PFSK-1 (cell line): ENCODE data around the gene FMNL3.

Source experiments
- FOXP2 ChIP-seq: optimal IDR thresholded peaks from 2 replicates; pipeline ENCODE3; 2011; ENCODE audit warnings: borderline replicate concordance, control low read depth, inconsistent platforms; ENCODE audit not compliant: insufficient read depth; ENCODE audit errors: extremely low read length, extremely low read depth
- POLR2AphosphoS5 ChIP-seq: IDR thresholded peaks from 2 replicates; pipeline ENCODE4 v1.6.1; 2012; ENCODE audit warnings: low read depth, mild to moderate bottlenecking, control low read depth, low read length, moderate library complexity
- REST ChIP-seq, 2 experiments: IDR thresholded peaks; 2 replicates each; pipeline versions ENCODE4 v1.6.1 to v1.8.0; 2011 to 2012; ENCODE audit warnings: low read depth in 2 of 2, low read length in 2 of 2, control low read depth in 1 of 2, inconsistent platforms in 1 of 2, mild to moderate bottlenecking in 1 of 2, moderate library complexity in 1 of 2; ENCODE audit not compliant: insufficient read depth in 1 of 2
- SIN3A ChIP-seq: IDR thresholded peaks from 2 replicates; pipeline ENCODE4 v1.6.1; 2012; ENCODE audit warnings: mild to moderate bottlenecking, low read length, moderate library complexity, borderline replicate concordance; ENCODE audit not compliant: insufficient read depth
- TAF1 ChIP-seq: IDR thresholded peaks from 2 replicates; pipeline ENCODE4 v1.6.1; 2012; ENCODE audit warnings: low read length, control low read depth, borderline replicate concordance; ENCODE audit not compliant: insufficient read depth

- TF ChIP-seq POLR2AphosphoS5, result no peak
- TF ChIP-seq SIN3A, result no peak
- TF ChIP-seq TAF1, result no peak
- no peak for TF ChIP-seq REST (IDR thresholded peaks at IDR 0.05; ENCODE audit: insufficient read depth in 1 of 2, low read depth in 2 of 2, low read length in 2 of 2)
- no peak for TF ChIP-seq FOXP2
Measured at GRCh38 chr12:49626169-49626835, 80.9 kb downstream of the FMNL3 start.
